Renal cortical epithelial cell (primary cell): ENCODE measurements around the gene MATN4. TPM values are rescaled to one million over a fixed set of nuclear protein-coding genes. Genes with fewer than 3 reads are reported as not detected.

Experiments
- DNase-seq: peaks from one replicate; pipeline ENCODE4 v3.0.0-alpha.2; 2011; ENCODE audit warnings: low read depth
- total RNA-seq: library from RNA; depleted of rRNA; stranded (reverse); fragments of >200 nt; gene quantifications from 2 replicates; pipeline ENCODE4 v1.2.3, GENCODE V29; 2014

MATN4 gene
- total RNA-seq, 1 donor from 2014 or later = not detected

- peak; percentile 23 for DNase-seq
Measured at GRCh38 chr20:45340951-45341350, 32.9 kb upstream of the MATN4 start.

DNA sequence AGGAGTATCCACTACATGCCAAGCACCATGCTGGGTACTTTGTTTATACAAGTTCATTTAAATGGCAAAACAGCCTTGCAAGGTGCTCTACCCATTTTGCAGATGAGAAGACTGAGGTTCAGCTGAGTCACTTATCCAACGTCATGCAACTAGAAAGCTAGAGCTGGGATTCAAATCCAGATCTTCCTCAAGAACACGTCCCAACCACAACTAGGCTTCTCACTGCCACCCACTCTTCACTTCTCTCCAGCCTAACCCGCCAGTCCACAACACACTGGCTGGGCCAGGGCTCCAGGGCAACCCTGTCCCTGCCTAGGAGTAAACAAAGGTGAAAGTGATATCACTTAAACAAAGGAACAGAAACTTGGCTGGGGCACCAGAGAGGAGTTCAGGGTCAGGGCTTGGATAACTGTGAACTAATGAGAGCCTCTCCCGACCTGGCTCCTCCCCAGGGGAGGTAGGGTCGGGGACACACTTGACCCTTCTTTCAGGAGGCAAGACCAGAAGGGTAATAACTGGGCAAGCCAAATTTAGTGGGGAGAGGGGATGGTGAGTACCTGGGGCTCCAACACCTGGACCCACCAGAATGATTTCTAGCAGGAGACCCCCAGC is 32.2 kb upstream of the MATN4 start:
- DNase-seq = peak; percentile 48

DNA sequence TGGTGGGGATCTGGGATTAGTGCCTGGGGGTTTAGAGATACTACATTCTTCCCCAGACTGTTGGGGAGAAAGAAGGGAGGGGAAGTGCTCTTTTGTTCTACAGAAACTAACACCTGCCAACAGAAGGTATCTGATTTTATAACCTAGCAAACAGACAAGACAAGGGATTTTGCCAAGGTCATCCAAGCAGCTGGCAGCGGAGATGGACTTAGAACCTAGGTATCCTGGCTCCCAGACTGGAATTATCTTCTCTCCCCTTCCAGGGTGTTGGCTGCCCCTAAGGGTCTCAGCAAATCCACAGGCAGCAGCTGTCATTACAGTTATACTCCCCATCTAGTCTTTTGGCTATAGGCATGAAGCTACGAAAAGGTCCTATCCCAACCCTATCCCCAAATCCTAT is 31.7 kb upstream of the MATN4 start:
- DNase-seq = no peak

DNA sequence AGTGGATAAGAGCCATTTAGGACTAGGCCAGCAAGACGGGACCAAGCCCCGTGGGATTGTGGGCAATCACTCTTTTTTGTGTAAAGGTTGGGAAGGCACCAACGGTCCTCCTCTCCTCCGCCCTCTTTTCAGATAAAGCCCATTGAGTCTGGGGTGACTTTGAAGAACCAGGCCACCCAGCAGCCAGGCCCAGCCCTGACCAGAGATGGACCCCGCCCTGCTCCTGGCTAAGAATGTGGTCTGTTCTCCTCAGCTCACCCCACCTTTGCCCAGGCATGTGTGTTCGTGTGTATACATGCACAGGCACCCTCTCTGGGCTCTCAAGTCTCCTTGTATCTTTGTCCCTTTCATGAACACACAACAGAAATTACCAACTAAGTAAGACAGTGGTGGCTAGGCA is 31.0 kb upstream of the MATN4 start:
- DNase-seq = no peak

GRCh38 chr20:45338121-45339030 is 30.3 kb upstream of the MATN4 start:
- peak; percentile 83 for DNase-seq

DNA sequence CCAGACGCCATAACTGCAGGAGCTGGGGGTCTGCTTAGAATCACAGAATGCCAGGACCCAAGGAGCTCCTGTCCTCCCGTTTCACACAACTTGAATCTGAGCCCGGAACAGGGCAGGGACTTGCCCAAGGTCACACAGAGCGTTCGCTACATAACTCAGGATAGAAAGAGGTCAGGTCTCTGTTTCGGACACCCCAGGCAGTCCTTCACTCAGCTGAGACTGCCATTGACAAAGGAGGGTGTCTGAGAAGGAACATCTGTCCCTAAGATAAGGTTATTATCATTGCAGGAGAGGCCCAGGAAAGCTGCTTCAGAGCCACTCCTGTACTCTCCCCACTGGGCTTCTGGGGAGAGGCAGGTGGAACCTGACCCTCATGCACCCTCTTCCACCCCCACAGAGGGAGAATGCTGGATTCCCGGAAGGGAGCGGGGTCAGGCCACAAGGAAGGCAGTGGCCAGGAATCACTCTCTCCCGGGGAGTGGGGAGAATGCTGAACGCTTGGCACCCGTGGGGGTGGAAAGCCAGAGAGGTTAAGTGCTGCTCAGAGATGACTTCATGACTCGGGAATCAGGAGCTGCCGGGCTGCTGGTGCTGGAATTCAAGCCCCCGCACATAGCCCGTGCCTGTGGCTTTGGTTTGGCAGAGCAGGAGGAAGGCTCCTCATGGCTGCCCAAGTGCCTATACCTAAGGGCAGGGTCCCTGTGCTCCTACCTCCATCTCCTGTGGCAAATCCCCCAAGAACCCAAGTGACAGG is 29.4 kb upstream of the MATN4 start:
- DNase-seq = peak; percentile 96

- peak; percentile 96 for DNase-seq
Measured at GRCh38 chr20:45336530-45337366, 28.6 kb upstream of the MATN4 start.

GRCh38 chr20:45330476-45330875 is 22.4 kb upstream of the MATN4 start:
- no peak for DNase-seq

DNA sequence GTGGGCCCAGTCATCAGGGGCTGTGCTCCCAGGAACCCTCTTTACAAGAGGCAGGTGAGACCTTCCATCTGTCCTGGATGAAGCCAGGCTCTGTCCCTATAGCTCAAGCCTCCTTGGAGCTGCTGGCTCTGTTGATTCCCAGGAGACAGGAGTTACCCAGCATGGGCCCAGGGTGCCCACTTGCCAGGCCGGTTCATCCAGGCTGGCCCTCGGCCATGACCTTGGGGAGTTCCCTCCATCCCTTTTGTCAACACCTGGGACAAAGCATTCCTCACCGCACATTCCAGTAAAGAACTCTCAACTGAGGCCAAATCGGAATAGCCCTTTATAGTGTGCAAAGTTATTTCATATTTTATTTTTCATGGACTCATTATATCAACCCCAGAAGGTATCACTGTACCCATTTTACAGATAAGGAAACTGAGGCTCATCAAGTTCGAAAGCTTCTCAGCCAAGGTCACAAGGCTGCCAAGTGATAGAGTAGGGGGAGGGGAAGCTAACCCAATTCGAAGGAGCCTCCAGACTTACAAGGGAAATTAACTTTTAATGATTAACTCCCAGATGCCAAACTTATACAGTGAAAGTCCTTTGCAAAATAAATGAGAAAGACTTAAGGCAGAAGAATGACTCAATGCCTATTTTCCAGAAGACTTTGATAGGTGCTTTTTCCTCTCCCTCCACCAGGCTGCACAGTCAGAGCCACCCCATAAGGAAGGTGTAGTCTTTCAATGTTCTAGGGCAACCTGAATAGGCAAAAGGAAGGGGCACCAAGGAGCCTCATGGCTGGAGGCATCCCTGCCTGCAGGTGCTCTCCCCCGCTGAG is 21.6 kb upstream of the MATN4 start:
- peak; percentile 95 for DNase-seq

DNA sequence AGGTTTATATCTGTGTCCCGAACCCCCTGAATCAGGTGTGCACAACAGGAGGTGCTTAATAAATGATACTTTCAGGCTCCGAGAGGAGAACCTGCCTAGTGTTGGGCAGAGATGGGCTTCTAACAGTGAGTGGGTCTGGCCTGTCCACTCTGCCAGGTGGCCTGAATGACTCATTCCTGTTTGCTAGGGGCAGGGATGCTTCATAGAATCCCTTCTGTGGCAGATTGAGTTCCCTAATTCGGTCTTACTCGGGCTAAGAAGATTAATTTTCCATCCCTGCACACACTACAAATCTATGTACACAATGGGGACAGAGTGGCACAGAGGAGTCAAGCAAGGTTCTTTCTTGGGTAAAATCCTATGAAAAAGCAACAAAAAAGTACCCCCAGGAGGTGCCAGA is 20.4 kb upstream of the MATN4 start:
- DNase-seq = no peak

GRCh38 chr20:45325371-45325770 is 17.3 kb upstream of the MATN4 start:
- no peak for DNase-seq

DNA sequence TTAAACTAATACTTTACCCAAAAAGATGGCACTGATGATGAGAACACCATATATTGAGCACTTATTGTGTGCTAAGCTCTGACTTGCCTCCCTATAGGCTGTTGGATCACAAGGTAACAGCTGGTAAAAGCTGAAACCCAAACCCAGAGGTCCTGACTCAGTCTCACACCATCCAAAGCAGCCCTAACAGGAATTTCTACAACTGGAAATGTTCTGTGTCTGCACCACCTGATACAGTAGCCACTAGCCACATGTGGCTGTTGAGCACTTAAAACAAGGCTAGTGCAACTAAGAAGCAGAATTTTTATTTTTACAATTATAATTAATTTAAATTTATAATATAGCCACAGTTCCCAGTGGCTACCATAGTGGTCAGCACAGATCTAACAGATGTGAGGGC is 15.6 kb upstream of the MATN4 start:
- peak; percentile 62 for DNase-seq

DNA sequence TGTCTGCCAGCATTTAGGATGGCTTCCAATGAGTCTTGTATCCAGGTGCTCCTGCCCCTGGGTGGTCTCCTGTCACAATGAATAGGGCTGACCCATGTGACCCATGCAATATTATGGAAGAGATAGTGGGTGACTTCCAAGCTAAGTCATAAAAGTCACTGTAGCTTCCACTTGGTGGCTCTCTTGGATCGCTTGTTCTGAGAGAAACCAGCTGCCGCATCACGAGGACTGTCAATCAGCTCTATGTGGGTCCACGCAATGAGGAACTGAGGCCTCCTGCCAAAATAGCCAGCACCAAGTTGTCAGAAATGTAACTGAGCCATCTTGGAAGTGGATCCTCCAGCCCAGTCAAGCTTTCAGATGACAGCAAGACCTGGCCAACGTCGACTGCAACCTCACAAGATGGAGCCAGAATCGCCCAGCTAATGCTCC is 14.9 kb upstream of the MATN4 start:
- DNase-seq = peak; percentile 58

GRCh38 chr20:45320948-45321595 is 13.0 kb upstream of the MATN4 start:
- DNase-seq = no peak

DNA sequence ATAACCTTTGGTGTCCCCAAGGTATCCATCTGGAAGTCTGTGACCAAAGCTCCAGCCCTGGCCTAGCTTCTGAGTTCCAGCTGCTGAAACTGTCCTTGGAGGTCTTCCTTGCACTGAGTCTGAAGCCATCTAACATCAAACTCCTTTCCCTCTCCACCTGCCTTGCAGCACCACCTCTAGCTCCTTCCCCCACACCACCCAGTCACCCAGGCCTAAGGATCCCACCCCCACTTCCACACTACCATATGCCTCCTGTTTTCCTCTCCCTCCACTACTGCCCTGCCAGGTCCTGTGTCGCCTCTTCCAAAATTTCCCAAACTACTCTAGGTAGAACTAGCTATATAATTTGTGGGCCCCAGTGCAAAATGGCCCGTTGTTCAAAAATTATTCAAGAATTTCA is 10.8 kb upstream of the MATN4 start:
- DNase-seq = no peak

DNA sequence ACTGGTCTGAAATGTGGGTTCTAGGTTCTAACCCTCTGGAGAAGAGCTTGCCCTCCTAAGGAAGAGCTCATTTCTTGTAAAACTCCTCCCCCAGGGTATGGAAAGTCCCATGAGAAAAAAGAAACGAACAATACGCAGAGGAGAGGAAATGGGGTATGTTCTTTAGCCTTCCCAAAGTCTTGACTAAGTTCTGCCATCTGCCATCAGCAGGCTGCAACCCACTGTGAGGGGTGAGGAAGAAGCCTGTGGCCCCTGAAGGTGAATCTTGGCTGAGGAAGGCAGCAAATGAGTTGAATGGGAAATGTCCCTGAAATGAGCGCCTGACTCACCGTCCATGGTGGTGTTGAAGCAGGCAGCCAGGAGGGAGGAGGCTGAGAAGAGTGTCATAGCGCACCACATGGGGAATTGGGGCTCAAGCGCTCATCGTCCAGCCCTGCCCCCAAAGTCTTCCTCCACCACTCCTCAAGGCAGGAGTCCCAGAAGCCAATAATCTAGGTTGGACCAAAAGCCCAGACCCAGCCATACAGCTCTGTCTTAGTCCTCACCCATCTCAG is 10.4 kb upstream of the MATN4 start:
- DNase-seq = no peak

GRCh38 chr20:45317826-45318225 is 9.7 kb upstream of the MATN4 start:
- no peak for DNase-seq

- no peak for DNase-seq
Measured at GRCh38 chr20:45316150-45317080, 8.3 kb upstream of the MATN4 start.

GRCh38 chr20:45315672-45316071 is 7.6 kb upstream of the MATN4 start:
- no peak for DNase-seq
